ENCODE data around the gene FLNA. TPM values are rescaled to one million over a fixed set of nuclear protein-coding genes. Genes with fewer than 3 reads are reported as not detected.

Gene FLNA
- total RNA-seq, 2 donors from 2014 or later, result 1,074 to 1,251 TPM

GRCh38 chrX:154376774-154377173 lies 2.3 kb upstream of the FLNA start:
- Mint-ChIP-seq H3K27me3 (ENCODE audit: insufficient read depth) (peaks cover 16% of the 10 kb centered on the region), H3K9me3 (peaks cover 56% of the 10 kb centered on the region), H3K4me3 (no peak overlapping the region), H3K36me3 (ENCODE audit: low read depth) (peaks cover 8% of the 10 kb centered on the region), H3K4me1 (peaks cover 7% of the 10 kb centered on the region), H3K27ac (no peak overlapping the region)
- no peak for TF ChIP-seq CTCF (conservative IDR thresholded peaks at IDR 0.05)
- H3K27ac ChIP-seq (ENCODE audit: low read depth, low read length), result no peak overlapping the region
- no peak for DNase-seq
- no peaks in the 10 kb centered on the region for H3K9me3 ChIP-seq (ENCODE audit: control insufficient read depth, low read length)
- no peak overlapping the region for H3K9ac ChIP-seq (ENCODE audit: extremely low read depth, low read length, poor library complexity, severe bottlenecking)
- WGBS, 2 experiments (ENCODE audit: insufficient coverage in 1 of 2, insufficient read length in 1 of 2), result 77 to 100% methylated on average over 2 to 3 of the region's 3 CpGs
- H3K36me3 ChIP-seq (ENCODE audit: control insufficient read depth, insufficient read depth, low read length), result no peaks in the 10 kb centered on the region
- H3K4me3 ChIP-seq (ENCODE audit: low read length), result no peak overlapping the region
- no peaks in the 10 kb centered on the region for H3K27me3 ChIP-seq (ENCODE audit: control insufficient read depth, insufficient read depth, low read length, poor library complexity, severe bottlenecking)
- no peaks in the 10 kb centered on the region for H3K4me1 ChIP-seq (ENCODE audit: control insufficient read depth, insufficient read depth, low read length)

- no peak overlapping the region for H3K27ac Mint-ChIP-seq
Observed at GRCh38 chrX:154375156-154375504, 696 bp upstream of the FLNA start.

GRCh38 chrX:154373340-154374306 lies 811 bp downstream of the FLNA start:
- Mint-ChIP-seq H3K4me1 (no peaks in the 10 kb centered on the region), H3K4me3 (peak overlapping the region; percentile 45), H3K27me3 (ENCODE audit: insufficient read depth) (peaks cover 16% of the 10 kb centered on the region), H3K36me3 (ENCODE audit: low read depth) (peaks cover 6% of the 10 kb centered on the region), H3K9me3 (peaks cover 44% of the 10 kb centered on the region), H3K27ac (no peak overlapping the region)
- 23 to 32% methylated on average over 8 to 22 of the region's 23 CpGs for WGBS, 2 experiments (ENCODE audit: insufficient coverage in 1 of 2, insufficient read length in 1 of 2)
- Histone ChIP-seq H3K4me3 (ENCODE audit: low read length) (peak overlapping the region; percentile 77), H3K9me3 (ENCODE audit: control insufficient read depth, low read length) (no peaks in the 10 kb centered on the region), H3K4me1 (ENCODE audit: control insufficient read depth, insufficient read depth, low read length) (no peaks in the 10 kb centered on the region), H3K9ac (ENCODE audit: extremely low read depth, low read length, poor library complexity, severe bottlenecking) (peak overlapping the region; percentile 6), H3K27me3 (ENCODE audit: control insufficient read depth, insufficient read depth, low read length, poor library complexity, severe bottlenecking) (no peaks in the 10 kb centered on the region), H3K27ac (ENCODE audit: low read depth, low read length) (no peak overlapping the region), H3K36me3 (ENCODE audit: control insufficient read depth, insufficient read depth, low read length) (peaks cover 10% of the 10 kb centered on the region)
- DNase-seq, result peak; percentile 92
- TF ChIP-seq CTCF (conservative IDR thresholded peaks at IDR 0.05), result peak; percentile 84

More at GRCh38 chrX:154375156-154375504, 696 bp upstream of the FLNA start:
- H3K27me3 Mint-ChIP-seq (ENCODE audit: insufficient read depth), result peaks cover 16% of the 10 kb centered on the region
- TF ChIP-seq CTCF (conservative IDR thresholded peaks at IDR 0.05), result no peak
- Histone ChIP-seq H3K4me3 (ENCODE audit: low read length) (peak overlapping the region; percentile 10), H3K4me1 (ENCODE audit: control insufficient read depth, insufficient read depth, low read length) (no peaks in the 10 kb centered on the region), H3K27ac (ENCODE audit: low read depth, low read length) (no peak overlapping the region), H3K36me3 (ENCODE audit: control insufficient read depth, insufficient read depth, low read length) (peaks cover 3% of the 10 kb centered on the region), H3K9ac (ENCODE audit: extremely low read depth, low read length, poor library complexity, severe bottlenecking) (no peak overlapping the region), H3K9me3 (ENCODE audit: control insufficient read depth, low read length) (no peaks in the 10 kb centered on the region), H3K27me3 (ENCODE audit: control insufficient read depth, insufficient read depth, low read length, poor library complexity, severe bottlenecking) (no peaks in the 10 kb centered on the region)
- H3K4me1 Mint-ChIP-seq, result peaks cover 3% of the 10 kb centered on the region
- H3K9me3 Mint-ChIP-seq, result peaks cover 44% of the 10 kb centered on the region
- DNase-seq, result no peak
- H3K36me3 Mint-ChIP-seq (ENCODE audit: low read depth), result peaks cover under 1% of the 10 kb centered on the region
- H3K4me3 Mint-ChIP-seq, result peak overlapping the region; percentile 39
- WGBS, 2 experiments (ENCODE audit: insufficient coverage in 1 of 2, insufficient read length in 1 of 2), result 70 to 85% methylated on average over 2 to 8 of the region's 10 CpGs
